Glomerular visceral epithelial cell (primary cell): Measurements from ENCODE around the gene C20orf202.

Source experiments
- DNase-seq: peaks from one replicate; pipeline ENCODE4 v3.0.0-alpha.2; 2016; ENCODE audit errors: extremely low spot score

The C20orf202 gene

GRCh38 chr20:1184638-1185315 lies 18.5 kb upstream of the C20orf202 start, which contains the start of gene TMEM74B:
TSS of gene TMEM74B (minus strand) at chr20:1184981. CDS start at chr20:1183801, 1,180 bp downstream.
- no peak for DNase-seq

- no peak for DNase-seq
Observed at GRCh38 chr20:1185316-1185741, 17.9 kb upstream of the C20orf202 start.

- peak; percentile 64 for DNase-seq
Observed at GRCh38 chr20:1185790-1186334, 17.4 kb upstream of the C20orf202 start.

- DNase-seq, result no peak
Observed at GRCh38 chr20:1186367-1186991, 16.8 kb upstream of the C20orf202 start.

GRCh38 chr20:1187605-1188171 lies 15.6 kb upstream of the C20orf202 start:
- no peak for DNase-seq

- DNase-seq, result no peak
Observed at GRCh38 chr20:1188347-1188746, 14.9 kb upstream of the C20orf202 start.

DNA sequence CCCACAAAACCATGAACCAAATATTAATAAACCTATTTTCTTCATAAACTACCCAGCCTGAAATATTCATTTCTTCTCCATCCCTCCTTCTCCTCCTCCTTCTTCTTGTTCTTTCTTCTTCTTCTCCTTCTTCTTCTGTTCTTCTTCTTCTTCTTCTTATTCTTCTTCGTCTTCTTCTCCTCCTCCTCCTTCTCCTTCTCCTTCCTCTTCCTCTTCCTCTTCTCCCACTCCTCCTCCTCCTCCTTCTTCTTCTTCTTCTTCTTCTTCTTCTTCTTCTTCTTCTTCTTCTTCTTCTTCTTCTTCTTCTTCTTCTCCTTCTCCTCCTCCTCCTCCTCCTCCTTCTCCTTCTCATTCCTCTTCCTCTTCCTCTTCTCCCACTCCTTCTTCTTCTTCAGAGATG lies 13.4 kb upstream of the C20orf202 start:
- DNase-seq, result no peak

DNA sequence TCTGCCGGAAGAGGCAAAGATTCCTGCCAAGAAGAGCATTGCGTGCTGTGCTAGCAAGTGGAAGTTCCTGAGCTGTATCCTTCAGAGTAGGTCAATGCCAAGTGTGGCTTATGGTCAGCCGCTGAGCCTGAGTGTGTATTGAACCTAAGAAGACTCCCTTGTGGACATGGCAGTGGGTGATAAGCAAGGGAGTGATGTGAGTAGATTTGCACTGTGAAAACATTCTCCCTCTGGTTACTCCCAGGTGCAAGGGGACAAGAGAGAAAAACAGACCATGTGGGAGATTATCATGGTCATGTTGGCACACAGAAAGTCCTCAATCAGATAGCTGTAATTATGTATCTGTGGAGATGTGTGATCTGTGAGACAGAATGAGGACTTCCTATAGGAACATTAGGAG lies 12.4 kb upstream of the C20orf202 start:
- DNase-seq, result no peak

DNA sequence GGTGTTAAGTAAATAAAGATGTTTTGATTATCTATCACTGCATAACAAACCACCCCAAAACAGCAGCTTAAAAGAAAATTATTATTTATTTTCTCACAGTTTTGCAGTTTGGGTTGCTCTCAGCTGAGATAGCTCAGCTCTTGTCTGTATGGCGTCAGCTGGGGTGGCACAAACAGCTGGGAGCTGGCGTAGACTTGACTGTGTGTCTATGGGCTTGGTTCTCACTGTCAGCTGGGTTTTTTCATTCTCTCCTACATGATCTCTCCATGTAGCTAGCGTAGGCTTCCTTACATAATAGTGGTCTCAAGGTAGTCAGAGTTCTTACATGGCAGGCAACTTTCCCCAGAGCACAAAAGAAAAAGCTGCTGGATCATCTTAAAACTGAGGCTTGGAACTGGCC lies 12.0 kb upstream of the C20orf202 start:
- no peak for DNase-seq

GRCh38 chr20:1195226-1195625 lies 8.0 kb upstream of the C20orf202 start:
- no peak for DNase-seq

GRCh38 chr20:1196634-1197033 lies 6.6 kb upstream of the C20orf202 start:
- DNase-seq, result no peak

DNA sequence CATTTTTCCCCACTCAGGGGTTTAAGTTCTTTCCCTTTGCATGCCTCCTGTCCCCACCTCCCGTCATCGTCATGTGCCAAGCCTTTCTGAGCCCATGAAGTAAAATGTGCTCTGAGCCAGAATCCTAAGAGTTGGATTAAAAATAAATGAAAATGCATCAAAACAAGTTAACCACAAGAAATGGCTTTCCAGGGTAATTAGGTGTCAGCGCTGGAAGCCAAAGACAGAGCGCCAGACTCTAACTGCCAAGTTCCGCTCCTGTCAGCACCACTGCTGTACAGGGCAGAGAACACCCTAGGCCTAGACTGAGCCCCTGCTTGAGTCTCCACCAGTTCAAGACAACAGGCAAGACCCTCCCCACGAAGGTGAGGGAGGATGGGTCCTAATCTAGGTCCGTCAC lies 5.5 kb upstream of the C20orf202 start:
- no peak for DNase-seq

DNA sequence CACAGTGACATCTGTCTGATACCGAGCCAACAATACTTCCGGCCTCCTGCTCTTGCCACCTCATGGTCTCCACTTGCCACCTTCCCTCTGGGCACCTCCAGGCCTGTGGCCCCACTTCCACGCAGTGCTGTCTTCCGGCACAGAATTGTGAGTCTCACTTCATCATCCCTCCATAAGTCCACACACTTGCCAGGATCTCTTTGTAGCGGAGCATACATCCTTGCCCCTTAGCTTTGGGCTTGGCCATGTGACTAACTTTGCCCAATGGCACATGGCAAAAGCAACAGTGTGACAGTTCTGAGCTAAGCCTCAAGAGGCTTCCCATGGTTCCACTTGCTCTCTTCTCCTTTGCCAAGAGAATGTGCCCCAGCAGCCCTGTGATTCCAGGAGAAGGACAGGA lies 4.5 kb upstream of the C20orf202 start:
- no peak for DNase-seq

DNA sequence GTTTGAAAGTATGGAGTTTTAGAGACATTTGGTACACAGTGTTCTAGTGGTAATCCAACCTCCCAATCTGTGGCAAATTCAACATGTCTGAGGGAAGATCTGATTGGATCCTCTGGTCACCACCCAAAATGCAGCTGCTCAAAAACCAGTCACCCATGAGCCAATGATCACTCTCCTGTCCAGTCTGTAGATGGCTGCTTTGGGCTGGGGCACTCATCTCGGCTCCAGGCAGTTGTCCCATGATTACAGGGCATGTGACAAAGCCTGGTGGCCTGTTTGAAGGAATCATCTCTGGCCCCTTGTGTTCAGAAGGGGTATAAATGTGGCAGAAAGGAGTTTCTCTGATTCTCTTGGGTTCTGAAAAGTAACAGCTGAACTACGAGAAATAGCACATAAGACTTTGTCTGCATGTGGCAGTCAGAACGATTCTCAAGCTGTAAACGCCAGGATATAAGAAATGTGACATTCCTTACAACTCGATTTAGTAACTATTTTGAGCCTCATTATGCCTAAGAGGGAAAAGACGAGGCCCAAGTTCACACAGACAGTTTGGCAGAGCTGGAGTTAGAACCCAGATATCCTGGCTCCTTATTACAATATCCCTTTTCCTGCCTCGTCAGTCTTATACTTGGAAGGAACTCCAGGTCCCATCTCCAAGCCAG lies 3.9 kb upstream of the C20orf202 start:
- DNase-seq, result no peak

- no peak for DNase-seq
Observed at GRCh38 chr20:1199964-1200363, 3.3 kb upstream of the C20orf202 start.

- no peak for DNase-seq
Observed at GRCh38 chr20:1203630-1204029, 376 bp downstream of the C20orf202 start.

DNA sequence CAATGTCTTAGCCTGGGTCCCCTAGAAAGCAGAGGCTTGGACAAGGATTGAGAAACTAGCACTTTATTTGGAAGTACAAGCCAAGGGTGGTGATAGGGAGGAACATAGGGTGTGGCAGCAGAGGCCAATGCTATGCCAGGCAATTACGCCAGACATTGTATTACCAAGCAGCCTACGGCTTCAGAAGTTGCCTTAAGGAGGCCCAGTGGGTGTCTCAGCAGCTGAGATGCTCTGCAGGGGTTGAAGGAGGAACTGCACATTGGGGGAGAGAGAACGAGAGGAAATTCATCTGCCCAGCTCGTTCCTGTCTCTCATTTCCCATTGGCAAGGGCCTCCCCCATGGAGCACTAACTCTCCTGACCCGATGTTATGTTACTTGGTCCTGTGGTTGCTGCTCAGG lies 859 bp downstream of the C20orf202 start:
- DNase-seq, result no peak

DNA sequence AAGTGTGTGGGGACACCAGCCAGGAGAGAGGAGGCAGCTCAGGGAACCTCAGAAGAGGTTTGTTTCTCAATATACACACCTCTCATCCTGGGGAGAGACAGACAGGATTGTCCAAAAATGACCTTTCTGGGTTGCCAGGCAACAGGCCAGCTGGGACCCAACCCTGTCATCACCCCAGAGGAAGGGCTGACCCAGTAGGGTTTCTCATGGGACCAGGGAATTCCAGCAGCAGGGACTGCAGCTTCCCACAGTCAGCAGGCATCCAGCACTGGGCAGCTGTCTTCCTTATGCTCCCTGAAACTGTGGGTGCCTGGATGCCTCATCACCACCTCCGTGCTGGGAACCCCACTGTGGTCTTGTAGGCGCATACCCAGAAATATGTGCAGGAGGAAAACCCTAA lies 1.3 kb downstream of the C20orf202 start:
- DNase-seq, result no peak

DNA sequence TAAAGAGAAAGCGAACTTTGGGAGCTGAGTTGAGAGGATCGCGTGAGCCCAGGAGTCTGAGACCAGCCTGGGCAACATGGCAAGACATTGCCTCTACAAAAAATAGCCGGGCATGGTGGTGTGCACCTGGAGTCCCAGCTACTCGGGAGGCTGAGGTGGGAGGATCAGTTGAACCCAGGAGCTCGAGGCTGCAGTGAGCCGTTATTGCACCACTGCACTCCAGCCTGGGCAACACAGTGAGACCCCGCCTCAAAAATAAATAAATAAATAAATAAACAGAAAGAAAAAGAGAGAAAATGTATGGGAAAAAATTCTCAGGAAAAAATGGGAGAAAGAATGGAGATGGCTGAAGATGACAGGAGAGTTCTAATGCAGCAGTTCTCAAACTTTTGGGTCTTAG lies 2.5 kb downstream of the C20orf202 start:
- DNase-seq, result no peak

DNA sequence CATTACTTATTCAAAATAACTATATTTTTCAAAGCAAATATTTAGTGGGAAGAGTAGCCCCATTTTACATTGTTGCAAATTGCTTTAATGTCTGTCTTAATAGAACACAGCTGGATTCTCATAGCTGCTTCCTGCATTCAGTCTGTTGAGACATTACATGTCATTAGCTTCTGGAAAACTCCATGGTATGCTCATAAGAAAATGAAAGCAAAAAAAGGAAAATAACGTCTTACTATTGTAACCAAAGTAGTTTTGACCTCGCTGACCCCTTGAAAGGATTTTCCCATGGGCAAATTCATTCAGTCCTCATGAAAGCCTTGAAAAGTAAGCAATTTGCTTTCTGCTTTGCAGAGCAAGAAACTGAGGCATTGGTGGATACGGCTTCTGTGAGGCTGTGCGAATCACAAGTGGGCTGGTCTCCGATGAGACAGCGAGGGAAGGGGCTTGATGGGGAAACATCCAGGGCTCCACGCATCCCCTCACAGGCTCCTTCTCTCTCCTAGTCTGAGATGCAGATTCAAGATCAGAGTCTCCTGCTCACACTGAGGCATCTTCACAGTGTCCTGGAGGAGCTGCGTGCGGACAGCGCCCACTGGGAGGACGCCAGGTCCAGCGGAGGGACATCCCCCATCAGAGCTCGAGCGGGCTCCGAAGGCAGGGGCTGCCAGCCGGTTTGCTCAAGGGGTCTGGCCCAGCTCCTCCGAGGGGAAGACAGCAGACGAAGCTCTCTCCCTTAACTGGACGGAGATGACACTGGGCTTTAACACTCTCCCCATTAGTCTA lies 3.3 kb downstream of the C20orf202 start:
- DNase-seq, result no peak

DNA sequence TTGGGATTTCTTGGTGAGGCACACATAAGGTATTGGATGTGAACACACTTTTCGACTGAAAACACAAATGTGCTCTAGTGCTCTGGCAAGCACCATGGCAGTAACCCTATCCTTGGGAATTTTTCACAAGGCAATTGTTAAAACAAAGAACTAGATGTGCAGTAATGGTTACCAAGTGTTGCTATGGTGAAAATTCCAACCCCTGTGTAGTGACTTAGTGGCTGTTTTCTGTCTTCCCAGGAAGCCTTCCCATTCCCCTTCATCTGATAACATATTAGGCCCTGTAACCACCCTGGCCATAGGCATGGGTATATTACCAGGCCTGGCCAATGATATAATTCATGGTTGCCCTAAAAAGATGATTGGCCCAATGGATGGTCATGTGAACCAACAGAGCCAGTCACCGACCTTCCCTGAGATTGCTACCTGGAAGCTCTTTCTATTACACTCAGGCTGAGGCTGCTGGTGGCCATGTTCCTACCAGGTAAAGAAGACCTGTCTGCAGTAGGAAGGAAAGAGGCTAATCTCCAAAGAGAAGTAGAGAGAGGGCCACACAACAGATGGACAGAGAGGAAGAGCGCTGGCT lies 4.1 kb downstream of the C20orf202 start:
- DNase-seq, result no peak
